HUES64 (cell line): Measurements from ENCODE around the gene LRRC7.
"Not testable (repeated sequence)": the region's sequence is repeated elsewhere in the genome, so short reads cannot be mapped to it uniquely, and the experiment has no call there.

Experiments used
- H3K27ac ChIP-seq: 2 replicates; pipeline ENCODE4 v1.7.0; 2013; ENCODE audit warnings: low read depth, low read length, inconsistent platforms
- H3K27me3 ChIP-seq: 2 replicates; pipeline ENCODE4 v1.6.1; 2013; ENCODE audit warnings: mild to moderate bottlenecking, low read length; ENCODE audit not compliant: insufficient read depth
- H3K36me3 ChIP-seq: 2 replicates; pipeline ENCODE4 v1.6.1; 2013; ENCODE audit warnings: mild to moderate bottlenecking, low read length; ENCODE audit not compliant: insufficient read depth
- H3K4me1 ChIP-seq: 2 replicates; pipeline ENCODE4 v1.6.1; 2013; ENCODE audit warnings: mild to moderate bottlenecking, low read length, moderate library complexity; ENCODE audit not compliant: insufficient read depth
- H3K4me3 ChIP-seq: 2 replicates; pipeline ENCODE4 v1.5.1; 2013; ENCODE audit warnings: mild to moderate bottlenecking, low read length, moderate library complexity
- H3K9ac ChIP-seq: 2 replicates; pipeline ENCODE4 v1.6.1; 2013; ENCODE audit warnings: mild to moderate bottlenecking, low read depth, low read length
- H3K9me3 ChIP-seq: 2 replicates; pipeline ENCODE4 v1.6.1; 2013; ENCODE audit warnings: low read depth, low read length; ENCODE audit not compliant: insufficient read depth
- WGBS: fragments of 150-250, 120-280 bp; methylation state at CpG from one replicate; pipeline ENCODE4 v1.1.7; 2013; ENCODE audit warnings: missing lambda C conversion rate; 5-methylcytosine and 5-hydroxymethylcytosine counted together

Gene LRRC7

DNA sequence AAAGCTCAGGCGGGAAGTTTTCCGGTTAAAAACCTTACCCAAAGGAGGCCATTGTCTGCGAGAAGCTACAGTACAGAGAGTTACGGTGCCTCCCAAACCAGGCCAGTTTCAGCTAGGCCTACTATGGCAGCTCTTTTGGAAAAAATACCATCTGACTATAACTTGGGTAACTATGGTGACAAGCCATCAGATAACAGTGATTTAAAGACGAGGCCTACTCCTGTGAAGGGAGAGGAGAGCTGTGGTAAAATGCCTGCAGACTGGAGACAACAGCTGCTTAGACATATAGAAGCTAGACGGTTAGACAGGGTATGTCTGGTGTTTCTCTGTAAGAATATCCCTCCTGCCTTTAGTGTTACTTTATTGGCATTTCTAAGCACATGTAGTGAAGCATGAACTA, 471.8 kb downstream of the LRRC7 start:
- Histone ChIP-seq H3K27me3 (no peaks in the 10 kb centered on the region), H3K36me3 (no peaks in the 10 kb centered on the region), H3K9ac (no peak overlapping the region), H3K27ac (no peak overlapping the region), H3K4me1 (peaks cover 7% of the 10 kb centered on the region), H3K9me3 (no peaks in the 10 kb centered on the region), H3K4me3 (no peak overlapping the region)
- 91% methylated on average over 6 of the region's 6 CpGs for WGBS

DNA sequence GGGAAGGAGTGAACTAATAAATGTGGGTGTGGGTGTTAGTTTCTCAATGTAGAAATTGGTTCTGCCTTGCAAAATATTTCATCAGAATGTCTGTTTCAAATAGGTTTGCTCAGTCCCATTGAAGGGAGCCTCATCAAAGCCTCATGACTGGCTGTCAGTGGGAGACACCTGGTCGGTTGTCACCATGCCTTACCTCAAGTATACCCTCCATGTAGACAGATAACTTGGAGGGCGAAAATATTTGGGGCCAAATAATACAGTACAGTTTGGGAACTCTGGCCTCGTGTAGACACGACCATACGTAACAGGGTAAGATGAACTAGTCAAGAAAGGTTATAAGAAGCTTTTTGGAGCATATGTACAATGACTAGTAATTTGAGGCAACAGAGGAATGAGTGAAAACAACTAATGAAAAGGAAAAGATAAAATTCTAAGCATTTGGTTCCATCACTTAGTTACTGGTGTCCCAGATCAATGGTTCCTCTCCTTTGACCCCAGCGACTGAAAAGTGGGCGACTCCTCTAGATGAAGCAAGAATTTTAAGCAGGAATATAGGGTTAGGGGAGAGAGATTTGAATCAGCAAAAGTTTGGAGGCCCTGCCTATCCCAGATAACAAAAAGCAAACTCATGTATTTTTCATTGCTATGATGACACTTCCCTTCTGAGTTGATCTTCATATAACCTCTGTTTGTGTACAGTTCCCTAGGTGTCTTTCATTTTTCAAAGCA, 473.8 kb downstream of the LRRC7 start:
- WGBS = 94% methylated on average over 7 of the region's 7 CpGs
- H3K36me3 ChIP-seq = no peaks in the 10 kb centered on the region
- no peak overlapping the region for H3K9ac ChIP-seq
- H3K4me3 ChIP-seq = no peak overlapping the region
- H3K27ac ChIP-seq = no peak overlapping the region
- H3K9me3 ChIP-seq = no peaks in the 10 kb centered on the region
- H3K4me1 ChIP-seq = no peaks in the 10 kb centered on the region
- H3K27me3 ChIP-seq = no peaks in the 10 kb centered on the region

DNA sequence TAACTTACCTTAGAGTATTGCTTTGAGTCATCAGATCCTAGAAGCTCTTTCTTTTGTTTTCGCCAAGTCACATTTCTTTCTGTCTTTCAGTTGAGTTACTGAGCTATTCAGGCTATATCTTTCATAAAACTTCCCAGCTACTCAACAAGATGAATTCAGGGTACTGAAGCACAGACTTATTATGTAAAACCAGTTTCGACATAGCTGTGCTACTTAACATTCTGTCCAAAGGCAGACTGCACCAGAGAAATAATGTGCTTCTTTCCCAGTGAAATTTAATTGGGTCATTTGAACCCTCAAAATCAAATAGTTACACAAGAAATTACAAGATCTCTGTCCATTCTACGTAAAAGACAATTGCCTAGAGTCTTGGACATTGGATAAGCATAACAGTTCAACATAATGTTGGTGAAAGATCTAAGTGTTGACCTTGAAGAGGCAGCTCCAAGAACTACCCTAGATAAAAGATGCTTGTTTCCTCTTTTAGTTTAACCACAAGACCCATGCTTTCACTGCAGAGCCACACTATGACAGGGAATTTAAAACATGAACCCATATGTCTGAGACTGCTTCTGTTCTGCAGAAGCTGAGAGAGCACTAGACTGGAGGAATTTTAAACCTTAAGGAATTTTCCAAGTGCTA, 474.5 kb downstream of the LRRC7 start:
- 91% methylated on average over 3 of the region's 3 CpGs for WGBS
- no peaks in the 10 kb centered on the region for H3K27me3 ChIP-seq
- H3K36me3 ChIP-seq = no peaks in the 10 kb centered on the region
- H3K9me3 ChIP-seq = no peaks in the 10 kb centered on the region
- no peak overlapping the region for H3K27ac ChIP-seq
- H3K4me1 ChIP-seq = no peaks in the 10 kb centered on the region
- H3K9ac ChIP-seq = no peak overlapping the region
- H3K4me3 ChIP-seq = no peak overlapping the region

DNA sequence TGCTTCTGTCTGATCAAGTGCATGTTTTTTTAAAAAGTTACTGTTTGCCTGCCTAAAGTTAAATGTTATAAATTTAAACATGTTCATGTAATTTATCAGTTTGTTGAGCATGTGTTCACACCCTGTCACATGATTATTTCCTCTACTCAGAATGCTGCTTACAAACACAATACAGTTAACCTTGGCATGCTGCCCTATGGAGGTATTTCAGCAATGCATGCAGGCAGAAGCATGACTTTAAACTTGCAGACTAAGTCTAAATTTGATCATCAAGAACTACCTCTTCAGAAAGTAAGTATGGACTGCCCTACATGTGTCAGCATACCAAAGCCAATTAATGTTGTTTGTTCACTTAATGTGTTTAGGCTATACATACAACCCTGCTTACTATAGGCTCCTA, 476.1 kb downstream of the LRRC7 start:
- no peak overlapping the region for H3K27ac ChIP-seq

DNA sequence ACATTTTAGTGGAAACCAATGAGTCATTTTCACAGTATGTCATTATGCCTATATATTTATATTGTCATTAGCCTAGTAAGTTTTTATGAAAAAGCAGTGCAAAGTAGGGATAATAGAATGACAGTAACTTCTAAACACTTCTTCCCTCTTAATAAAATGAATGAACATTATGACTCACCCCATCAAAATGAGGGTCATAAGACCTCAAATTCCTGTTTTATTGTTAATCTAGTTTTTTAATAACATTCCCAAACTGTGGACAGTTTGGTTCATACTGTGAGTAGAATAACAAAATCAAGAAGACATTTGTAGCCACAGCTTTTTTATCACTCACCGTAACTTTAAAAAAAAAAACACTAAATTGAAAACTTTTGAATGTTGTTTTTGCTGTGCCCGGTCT, 477.1 kb downstream of the LRRC7 start:
- no peak overlapping the region for H3K4me3 ChIP-seq
- no peaks in the 10 kb centered on the region for H3K36me3 ChIP-seq
- H3K9ac ChIP-seq = no peak overlapping the region
- H3K27ac ChIP-seq = no peak overlapping the region
- H3K4me1 ChIP-seq = no peaks in the 10 kb centered on the region
- WGBS = 92% methylated on average over 1 of the region's 2 CpGs
- no peaks in the 10 kb centered on the region for H3K9me3 ChIP-seq
- no peaks in the 10 kb centered on the region for H3K27me3 ChIP-seq

More for the DNA sequence above, 476.1 kb downstream of the LRRC7 start:
- Histone ChIP-seq H3K9ac (no peak overlapping the region), H3K4me3 (no peak overlapping the region), H3K27me3 (no peaks in the 10 kb centered on the region), H3K4me1 (no peaks in the 10 kb centered on the region), H3K36me3 (no peaks in the 10 kb centered on the region), H3K9me3 (no peaks in the 10 kb centered on the region)

- H3K4me3 ChIP-seq, H3K9ac ChIP-seq, H3K9me3 ChIP-seq, H3K36me3 ChIP-seq, H3K4me1 ChIP-seq, H3K27me3 ChIP-seq, H3K27ac ChIP-seq: not testable (repeated sequence)
- WGBS = 95% methylated on average over 1 of the region's 1 CpG
These were observed 477.9 kb downstream of the LRRC7 start for GRCh38 chr1:70045581-70045980.

DNA sequence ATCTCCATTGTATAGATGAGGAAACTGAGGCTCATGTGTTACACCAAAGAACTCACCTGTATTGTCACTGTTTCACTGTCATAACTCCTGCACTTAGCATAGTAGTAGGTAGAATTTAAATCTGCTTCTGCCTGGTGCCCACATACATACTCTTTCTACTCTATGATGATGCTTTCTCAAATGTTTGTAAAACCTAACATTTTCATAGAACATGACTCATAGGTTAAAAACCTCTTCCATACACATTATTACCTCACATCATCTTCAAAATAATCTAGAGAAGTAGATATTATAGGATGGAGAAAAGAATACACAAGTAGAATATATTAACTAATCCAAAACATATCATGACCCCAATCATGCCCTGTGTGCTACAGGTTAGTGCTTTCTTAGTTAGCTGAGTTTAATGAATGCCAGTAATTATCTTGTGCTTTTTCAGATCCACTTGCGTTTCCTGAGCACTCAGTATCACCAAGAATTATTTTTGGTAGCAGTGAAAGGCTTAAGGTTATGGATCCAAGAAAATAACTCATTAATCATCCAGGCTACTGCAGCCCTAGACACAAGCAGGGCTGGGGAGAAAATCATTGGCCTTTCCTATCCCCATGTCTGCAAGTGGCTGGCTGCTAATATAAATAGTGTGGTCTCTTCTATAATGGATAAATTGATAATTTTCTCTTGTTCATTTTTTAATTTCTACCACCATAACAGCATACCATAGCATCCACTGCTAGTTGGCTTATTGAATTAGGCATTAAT, 480.8 kb downstream of the LRRC7 start:
- Histone ChIP-seq H3K4me1 (no peaks in the 10 kb centered on the region), H3K27ac (no peak overlapping the region), H3K4me3 (no peak overlapping the region), H3K27me3 (no peaks in the 10 kb centered on the region), H3K36me3 (no peaks in the 10 kb centered on the region), H3K9me3 (no peaks in the 10 kb centered on the region), H3K9ac (no peak overlapping the region)
- 100% methylated on average over 1 of the region's 1 CpG for WGBS

DNA sequence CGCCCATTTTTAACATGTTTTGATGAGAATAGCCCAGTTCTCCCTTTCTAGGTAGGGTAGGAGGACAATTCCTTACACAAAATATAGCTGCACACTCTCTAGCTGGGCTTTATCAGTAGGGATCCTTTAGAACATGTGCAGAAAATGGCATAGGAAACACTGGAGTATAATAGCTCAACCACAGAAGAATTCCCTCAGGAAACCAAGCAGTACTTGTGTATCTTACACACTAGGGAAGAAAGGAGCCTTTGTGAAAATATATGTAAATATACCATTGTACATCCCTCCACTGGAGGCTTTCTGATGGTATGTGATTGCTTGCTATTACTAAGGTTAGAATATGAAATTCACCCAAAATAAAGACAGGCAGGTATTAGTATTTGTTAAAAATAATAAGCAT, 484.2 kb downstream of the LRRC7 start:
- H3K27ac ChIP-seq = no peak overlapping the region
- no peaks in the 10 kb centered on the region for H3K36me3 ChIP-seq
- no peak overlapping the region for H3K4me3 ChIP-seq
- no peaks in the 10 kb centered on the region for H3K9me3 ChIP-seq
- H3K27me3 ChIP-seq = no peaks in the 10 kb centered on the region
- WGBS = 80% methylated on average over 1 of the region's 1 CpG
- no peaks in the 10 kb centered on the region for H3K4me1 ChIP-seq
- no peak overlapping the region for H3K9ac ChIP-seq

DNA sequence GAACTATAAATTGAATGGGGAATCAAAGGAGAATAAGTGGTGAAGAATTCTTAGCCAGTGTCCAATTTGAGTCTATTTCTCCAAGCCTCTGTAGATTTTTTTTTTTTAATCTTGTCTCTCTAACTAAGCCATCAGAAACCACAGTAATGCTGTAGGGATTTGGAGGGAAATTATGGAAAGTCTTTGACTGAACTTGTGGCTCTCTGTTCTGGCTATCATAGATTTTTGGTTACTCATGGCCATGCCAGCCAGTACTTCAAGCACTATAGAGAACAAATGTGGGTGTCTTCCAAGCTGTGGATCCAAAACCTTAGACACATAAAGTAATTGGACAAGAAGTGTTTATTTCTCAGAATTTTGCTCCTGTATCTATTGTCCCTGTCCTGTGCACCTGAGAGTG, 489.8 kb downstream of the LRRC7 start:
- Histone ChIP-seq H3K9me3 (no peaks in the 10 kb centered on the region), H3K27ac (no peak overlapping the region), H3K9ac (no peak overlapping the region), H3K36me3 (no peaks in the 10 kb centered on the region), H3K4me1 (no peaks in the 10 kb centered on the region), H3K4me3 (no peak overlapping the region), H3K27me3 (no peaks in the 10 kb centered on the region)

- Histone ChIP-seq H3K9ac (no peak overlapping the region), H3K4me3 (no peak overlapping the region), H3K27ac (no peak overlapping the region), H3K9me3 (no peaks in the 10 kb centered on the region), H3K36me3 (no peaks in the 10 kb centered on the region), H3K4me1 (no peaks in the 10 kb centered on the region), H3K27me3 (no peaks in the 10 kb centered on the region)
These were observed 493.5 kb downstream of the LRRC7 start for GRCh38 chr1:70061231-70061630.

DNA sequence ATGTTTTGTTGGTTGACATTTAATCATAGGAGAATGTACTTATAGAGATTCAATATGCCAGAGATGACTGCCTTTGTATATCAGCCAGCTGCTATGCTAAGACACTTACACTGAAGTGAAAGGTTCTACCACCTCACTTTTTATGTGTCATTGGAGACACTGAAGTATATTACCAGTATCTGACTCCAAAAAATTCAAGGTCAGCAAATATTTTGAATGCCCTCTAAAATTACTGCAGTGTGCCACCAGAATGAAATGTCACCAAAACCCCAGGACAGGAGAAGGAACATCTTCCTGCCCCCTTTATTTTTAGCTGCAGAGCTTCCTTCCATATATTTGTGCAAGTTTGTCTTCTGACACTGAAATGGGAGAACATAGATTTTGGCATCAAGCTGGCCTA, 496.1 kb downstream of the LRRC7 start:
- H3K27ac ChIP-seq = no peak overlapping the region
- H3K9me3 ChIP-seq = no peaks in the 10 kb centered on the region
- H3K4me1 ChIP-seq = no peaks in the 10 kb centered on the region
- no peak overlapping the region for H3K9ac ChIP-seq
- no peak overlapping the region for H3K4me3 ChIP-seq
- no peaks in the 10 kb centered on the region for H3K27me3 ChIP-seq
- no peaks in the 10 kb centered on the region for H3K36me3 ChIP-seq
